ENCODE results near the gene ITGAX.

- no peak for TF ChIP-seq EZH2 (IDR thresholded peaks at IDR 0.05; ENCODE audit: insufficient read depth, poor library complexity, severe bottlenecking)
- no peak for TF ChIP-seq EZH2phosphoT487 (IDR thresholded peaks at IDR 0.05; ENCODE audit: insufficient read depth, low read depth)
These were observed 49.5 kb downstream of the ITGAX start for GRCh38 chr16:31404353-31405064.

Measured in GM23248 (cell line).